ENCODE results near the gene ISLR. TPM values are rescaled to one million over a fixed set of nuclear protein-coding genes. Genes with fewer than 3 reads are reported as not detected.

The ISLR gene
- total RNA-seq, 4 donors from 2014 or later, result 57.7 to 204 (median 112) TPM

Small RNA genes lying within 50 kb of the gene (small RNA-seq; reads per million reads assigned to genes)
- gene RF00017, result 0 reads per million in 3 donors

Other genes starting within 250 kb of the ISLR start
- 10 to 100 TPM; 19.7 to 84.3 (median 39.1) TPM for gene LOXL1, start 247.2 kb upstream of the ISLR start, total RNA-seq
- gene STOML1, start 181.4 kb upstream of the ISLR start, total RNA-seq, result 10 to 100 TPM in 2 of 4 donors, 1 to 10 TPM in 2; 7.9 to 25.4 (median 14.9) TPM
- gene PML, start 179.0 kb upstream of the ISLR start, total RNA-seq, result 10 to 100 TPM; 48.0 to 61.6 (median 57.2) TPM
- 1 to 10 TPM in 1 of 4 donors, not detected in 3; 1.2 TPM for gene GOLGA6A, start 91.2 kb upstream of the ISLR start, total RNA-seq
- gene ISLR2, start 43.1 kb upstream of the ISLR start, total RNA-seq, result 1 to 10 TPM in 3 of 4 donors, under 1 TPM in 1; 0.83 to 4.9 (median 1.2) TPM
- under 1 TPM; 0.13 to 0.83 (median 0.47) TPM for gene STRA6, start 29.1 kb downstream of the ISLR start, total RNA-seq
- gene CCDC33, start 62.6 kb downstream of the ISLR start, total RNA-seq, result not detected
- gene CYP11A1, start 193.9 kb downstream of the ISLR start, total RNA-seq, result 1 to 10 TPM; 1.7 to 2.5 (median 1.8) TPM

Data from esophagus muscularis mucosa (tissue), 4 donors.